ENCODE data around the gene PYCARD.
"Not testable (repeated sequence)": the region's sequence is repeated elsewhere in the genome, so short reads cannot be mapped to it uniquely, and the experiment has no call there.

The PYCARD gene

DNA sequence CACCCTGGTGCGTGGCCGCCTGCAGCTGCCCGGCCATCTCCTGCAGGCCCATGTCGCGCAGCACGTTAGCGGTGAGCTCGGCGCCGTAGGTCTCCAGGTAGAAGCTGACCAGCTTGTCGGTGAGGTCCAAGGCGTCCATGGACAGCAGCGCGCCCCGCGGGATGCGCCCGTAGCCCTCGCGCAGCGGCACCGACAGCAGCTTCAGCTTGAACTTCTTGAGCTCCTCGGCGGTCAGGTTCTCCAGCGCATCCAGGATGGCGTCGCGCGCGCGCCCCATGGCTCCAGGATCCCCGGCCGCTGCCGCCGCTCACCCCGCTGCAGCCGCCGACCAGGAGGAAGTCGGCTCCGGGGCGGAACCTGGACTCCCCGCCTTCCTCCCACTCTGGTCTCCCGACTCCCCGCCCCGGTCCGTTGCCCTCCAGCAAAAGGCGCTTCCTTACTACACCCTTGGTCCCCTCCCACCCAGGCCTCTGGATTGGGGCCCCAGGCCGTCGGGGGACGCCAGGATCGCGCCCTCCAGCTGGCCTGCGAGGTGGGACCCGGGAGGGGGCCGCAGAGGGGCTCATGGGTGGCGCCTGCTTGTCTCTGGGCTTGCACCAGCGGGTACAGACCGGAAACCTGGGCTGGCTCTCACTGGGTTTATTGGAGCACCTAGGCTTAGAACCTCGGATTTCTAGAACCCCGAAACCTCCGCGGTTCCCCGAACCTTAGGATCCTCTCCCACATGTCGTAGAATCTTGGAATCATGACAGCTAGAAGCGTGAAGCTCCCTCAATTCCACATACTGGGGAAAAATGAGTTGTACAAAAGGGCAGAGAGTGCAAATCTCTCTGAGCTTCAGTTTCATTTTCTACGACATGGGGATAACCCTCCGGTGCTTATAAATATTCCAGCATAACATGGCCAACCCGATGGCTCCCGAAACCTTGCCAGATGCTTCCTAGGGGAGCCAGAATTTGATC is at the start of gene PYCARD:
PYCARD (minus strand) TSS at position 347 of the 962 bp plus-strand sequence; CDS start at position 277, 70 bp downstream.
- DNase-seq = peak; percentile 63

DNA sequence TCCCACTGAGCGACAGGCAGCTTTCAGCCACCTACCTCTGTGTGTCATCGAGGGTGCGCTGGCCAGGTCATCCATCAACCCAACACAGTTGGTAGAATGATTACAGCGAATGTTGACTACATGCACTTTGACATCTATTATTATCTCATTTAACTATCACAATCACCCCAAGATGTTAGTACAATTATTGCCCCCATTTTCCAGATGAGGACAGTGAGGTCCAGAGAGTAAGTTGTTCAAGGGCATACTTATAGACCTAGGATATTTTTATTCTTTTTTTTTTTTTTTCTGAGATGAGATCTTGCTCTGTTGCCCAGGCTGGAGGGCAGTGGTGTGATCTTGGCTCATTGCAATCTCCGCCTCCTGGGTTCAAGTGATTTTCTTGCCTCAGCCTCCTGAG is 48.9 kb upstream of the PYCARD start:
- no peak for DNase-seq

DNA sequence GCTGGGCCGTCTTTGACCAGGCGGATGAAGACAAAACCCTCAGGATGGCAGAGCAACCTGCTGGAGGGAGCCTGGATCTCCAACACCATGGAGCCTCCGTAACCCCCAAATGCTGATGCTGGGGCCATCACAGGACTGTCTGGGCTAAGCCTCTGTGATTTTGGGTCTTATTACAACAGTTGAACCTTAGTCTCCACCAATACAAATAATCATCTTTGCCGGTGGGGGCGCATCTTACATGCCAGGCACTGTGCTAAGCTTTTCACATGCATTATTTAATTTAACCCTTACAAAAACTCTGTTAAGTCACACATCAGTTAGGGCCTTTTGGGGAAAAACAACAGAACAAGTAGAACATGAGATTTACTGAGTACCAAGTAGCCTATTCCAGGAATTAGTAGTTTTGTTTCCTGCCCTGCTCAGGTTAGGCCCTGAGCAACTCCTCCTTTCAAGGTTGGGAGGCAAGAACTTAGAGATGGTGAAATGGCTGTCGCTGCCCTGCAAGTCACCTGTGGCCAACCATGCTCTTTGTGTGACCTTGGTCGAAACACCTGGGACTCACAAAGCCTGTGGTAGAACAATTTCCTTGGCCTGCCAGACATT is 48.3 kb upstream of the PYCARD start:
- DNase-seq = no peak

DNA sequence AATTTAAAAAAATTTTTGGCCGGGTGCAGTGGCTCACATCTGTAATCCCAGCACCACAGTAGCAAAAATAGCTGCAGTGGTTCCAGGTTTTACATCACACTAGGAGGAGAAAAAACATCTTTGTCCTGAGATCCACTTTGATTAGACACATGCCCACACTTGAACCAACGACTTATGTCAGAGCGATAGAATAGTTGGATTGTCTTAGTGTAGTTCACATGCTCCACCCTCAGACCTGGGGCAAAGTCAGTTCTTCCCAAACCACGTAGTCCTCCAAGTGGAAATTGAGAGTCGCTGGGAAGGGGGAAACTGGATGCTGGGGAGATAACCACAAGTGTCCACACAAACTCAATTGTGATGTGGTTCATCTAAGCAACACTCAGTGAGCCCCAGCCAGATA is 45.8 kb upstream of the PYCARD start:
- no peak for DNase-seq

DNA sequence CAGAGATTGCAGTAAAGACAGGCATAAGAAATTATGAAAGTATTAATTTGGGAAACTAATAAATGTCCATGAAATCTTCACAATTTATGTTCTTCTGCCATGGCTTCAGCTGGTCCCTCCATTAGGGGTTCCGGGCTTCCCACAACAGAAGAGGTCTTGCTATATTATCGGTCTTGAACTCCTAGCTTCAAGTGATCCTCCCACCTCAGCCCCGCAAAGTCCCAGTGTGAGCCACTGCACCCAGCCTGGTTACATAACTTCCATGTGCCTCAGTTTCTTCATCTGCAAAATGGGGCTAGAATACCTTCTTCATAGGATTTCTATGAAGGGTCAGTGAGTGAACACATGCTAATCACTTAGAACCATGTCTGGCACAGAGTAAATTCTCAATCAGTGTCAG is 43.7 kb upstream of the PYCARD start:
- no peak for DNase-seq

DNA sequence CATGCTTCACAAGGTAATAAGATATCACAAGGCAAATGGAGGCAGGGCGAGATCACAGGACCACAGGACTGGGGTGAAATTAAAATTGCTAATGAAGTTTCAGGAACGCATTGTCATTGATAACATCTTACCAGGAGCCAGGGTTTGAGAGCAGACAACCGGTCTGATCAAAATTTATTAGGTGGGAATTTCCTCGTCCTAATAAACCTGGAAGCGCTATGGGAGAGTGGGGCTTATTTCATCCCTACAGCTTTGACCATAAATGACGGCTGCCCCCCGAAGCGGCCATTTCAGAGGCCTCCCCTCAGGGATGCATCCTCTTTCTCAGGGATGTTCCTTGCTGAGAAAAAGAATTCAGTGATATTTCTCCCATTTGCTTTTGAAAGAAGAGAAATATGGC is 43.0 kb upstream of the PYCARD start:
- DNase-seq = not testable (repeated sequence)

DNA sequence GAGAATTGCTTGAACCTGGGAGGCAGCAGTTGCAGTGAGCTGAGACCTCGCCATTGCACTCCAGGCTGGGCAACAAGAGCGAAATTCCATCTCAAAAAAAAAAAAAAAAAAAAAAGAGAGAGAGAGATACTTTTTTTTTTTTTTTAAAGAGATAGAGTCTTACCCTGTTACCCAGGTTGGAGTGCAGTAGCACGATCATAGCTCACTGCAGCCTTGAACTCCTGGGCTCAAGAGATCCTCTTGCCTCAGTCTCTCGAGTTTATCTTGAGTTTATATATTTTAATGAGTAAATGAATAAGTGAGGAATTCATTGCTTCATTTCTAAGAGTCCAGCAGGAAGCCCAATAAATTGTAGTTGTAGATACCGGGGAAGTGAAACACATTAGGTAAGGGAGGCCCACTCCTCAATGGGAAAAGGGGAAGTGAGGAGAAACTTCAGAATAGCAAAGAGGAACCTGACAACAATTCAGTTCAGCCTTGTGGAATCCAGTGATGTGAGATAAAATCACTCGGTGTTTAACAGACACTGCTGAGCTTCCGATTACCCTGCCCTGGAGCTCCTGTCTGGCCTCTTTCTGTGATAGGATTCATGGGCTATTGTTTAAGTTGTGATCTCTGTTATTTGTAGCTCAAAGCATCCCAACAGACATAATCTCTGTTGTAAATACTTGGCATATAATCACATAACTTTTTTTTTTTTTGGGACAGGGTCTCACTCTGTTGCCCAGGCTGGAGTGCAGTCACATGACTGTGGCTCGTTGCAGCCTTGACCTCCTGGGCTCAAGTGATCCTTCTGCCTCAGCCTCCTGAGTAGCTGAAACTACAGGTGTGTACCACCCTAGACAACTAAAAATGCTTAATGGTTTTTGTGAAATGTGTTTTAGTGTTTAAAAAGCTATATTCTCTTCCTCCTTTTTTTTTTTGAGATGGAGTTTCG is 41.4 kb upstream of the PYCARD start:
- no peak for DNase-seq

DNA sequence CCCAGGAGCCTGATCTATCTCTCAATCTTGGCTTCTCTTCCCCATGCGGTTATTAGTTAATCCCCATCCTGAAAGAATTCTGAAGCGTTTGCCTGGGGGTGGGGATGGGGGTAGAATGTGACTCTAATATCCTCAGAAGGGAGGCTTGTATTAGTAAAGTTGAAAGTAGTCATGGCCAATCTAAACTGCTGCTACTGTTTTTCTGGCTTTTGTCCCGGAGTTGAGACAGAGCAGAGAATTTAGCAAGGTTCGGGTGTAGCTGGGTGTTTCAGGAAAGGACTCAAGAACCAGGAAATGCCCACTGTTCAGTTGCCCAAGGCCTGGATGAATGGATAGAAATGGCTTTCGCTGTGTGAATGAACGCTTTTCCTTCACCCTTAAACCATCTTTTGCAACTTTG is 39.6 kb upstream of the PYCARD start:
- DNase-seq = no peak

DNA sequence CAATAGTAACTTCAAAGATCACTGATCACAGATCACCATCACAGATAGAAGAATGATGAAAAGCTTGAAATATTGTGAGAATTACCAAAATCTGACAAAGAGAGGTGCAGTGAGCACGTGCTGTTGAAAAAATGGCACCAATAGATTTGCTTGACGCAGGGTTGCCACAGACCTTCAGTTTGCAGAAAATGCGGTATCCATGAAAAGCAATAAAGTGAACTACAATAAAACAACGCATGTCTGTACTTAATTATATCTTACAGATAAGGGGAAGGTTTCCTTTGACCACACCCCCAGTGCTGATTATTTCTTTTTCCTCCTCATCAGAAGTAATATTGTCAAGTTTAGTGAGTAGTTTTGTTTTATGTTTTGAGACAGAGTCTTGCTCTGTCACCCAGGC is 35.5 kb upstream of the PYCARD start:
- no peak for DNase-seq

DNA sequence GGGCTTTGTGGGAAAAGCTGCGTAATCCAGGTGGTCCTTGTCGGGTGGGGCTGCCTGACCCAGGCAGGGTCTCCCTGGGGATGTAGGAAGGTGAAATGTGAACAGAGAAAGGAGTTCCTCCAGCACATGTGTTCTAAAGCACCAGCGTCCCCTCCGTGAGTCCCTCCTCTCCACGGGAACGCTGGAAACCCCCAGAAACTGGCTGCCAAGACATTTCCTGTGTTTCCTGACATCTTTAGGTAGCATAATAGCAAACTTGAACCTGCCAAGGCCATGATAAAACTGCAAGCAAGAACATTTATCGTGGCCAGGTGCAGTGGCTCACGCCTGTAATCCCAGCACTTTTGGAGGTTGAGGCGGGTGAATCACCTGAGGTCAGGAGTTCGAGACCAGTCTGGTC is 26.9 kb upstream of the PYCARD start:
- no peak for DNase-seq

DNA sequence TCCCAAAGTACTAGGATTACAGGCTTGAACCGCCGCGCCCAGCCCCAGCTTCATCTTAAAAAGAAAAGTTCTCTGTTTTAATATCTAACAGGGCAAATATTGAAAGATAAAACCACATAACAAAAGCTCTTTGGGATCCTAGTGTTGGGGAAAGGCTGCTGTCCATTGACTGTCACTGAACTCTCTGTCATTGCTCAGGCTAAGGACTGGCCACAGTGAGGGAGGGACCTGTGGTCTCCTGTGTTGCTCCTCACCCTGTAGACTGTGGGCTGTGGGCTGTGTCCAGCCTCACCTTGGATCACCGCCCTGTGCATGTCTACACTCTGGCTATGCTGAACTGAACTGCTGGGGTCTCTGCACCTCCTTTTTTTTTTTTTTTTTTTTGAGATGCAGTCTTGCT is 25.6 kb upstream of the PYCARD start:
- DNase-seq = no peak

DNA sequence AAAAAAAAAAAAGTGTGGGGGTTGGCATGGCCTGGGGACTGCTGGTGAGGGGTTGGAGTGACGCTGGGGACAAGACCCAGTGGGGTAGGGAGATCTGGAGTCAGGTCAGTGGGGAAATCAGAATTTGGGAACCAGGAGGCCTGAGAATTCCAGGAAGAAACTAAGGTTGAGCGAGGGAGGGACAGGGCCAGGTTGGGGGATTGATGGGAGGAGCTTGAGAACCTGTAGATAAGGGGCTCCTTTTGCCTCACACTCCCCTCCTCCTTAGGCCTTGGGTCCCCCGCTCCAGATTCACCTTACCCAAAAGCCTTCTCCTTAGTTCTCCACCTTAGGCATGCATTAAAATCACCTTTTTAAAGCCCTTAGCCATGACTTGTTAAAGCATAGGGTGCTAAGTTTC is 22.6 kb upstream of the PYCARD start:
- no peak for DNase-seq

DNA sequence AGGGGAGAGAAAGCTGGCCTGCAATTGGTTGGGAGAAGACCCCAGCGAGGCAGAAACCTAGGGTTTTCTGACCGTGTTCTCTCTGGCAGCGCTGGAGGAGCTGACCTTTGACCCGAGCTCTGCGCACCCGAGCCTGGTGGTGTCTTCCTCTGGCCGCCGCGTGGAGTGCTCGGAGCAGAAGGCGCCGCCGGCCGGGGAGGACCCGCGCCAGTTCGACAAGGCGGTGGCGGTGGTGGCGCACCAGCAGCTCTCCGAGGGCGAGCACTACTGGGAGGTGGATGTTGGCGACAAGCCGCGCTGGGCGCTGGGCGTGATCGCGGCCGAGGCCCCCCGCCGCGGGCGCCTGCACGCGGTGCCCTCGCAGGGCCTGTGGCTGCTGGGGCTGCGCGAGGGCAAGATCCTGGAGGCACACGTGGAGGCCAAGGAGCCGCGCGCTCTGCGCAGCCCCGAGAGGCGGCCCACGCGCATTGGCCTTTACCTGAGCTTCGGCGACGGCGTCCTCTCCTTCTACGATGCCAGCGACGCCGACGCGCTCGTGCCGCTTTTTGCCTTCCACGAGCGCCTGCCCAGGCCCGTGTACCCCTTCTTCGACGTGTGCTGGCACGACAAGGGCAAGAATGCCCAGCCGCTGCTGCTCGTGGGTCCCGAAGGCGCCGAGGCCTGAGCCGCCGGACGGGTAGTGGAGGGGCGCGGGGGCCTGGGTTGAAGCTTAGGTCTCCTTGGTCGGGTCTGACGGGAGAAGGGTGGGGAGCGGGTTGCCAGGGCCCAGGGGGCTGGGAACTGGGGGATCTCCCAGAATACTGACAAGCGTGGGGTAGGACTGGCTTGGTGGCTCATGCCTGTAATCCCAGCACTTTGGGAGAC is 21.8 kb upstream of the PYCARD start:
- no peak for DNase-seq

DNA sequence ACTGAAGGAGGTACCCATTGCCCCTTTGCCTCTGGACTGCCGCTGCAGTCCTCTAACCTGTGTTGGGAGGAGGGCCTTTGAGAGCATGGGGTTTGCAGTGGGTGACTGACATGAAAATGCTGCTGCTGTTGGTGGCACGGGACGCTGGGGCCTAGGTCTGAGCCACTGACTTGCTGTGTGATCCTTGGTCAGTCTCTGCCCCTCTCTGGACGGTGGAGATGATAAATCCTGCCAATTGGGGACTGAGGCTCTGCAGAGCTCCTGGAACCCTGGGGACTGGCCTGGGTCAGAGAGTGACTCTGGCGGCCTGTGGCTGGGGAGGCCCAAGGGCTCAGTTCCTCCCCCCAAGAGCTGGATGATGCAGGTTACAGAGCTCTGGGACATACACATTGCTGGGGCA is 20.5 kb upstream of the PYCARD start:
- DNase-seq = no peak

DNA sequence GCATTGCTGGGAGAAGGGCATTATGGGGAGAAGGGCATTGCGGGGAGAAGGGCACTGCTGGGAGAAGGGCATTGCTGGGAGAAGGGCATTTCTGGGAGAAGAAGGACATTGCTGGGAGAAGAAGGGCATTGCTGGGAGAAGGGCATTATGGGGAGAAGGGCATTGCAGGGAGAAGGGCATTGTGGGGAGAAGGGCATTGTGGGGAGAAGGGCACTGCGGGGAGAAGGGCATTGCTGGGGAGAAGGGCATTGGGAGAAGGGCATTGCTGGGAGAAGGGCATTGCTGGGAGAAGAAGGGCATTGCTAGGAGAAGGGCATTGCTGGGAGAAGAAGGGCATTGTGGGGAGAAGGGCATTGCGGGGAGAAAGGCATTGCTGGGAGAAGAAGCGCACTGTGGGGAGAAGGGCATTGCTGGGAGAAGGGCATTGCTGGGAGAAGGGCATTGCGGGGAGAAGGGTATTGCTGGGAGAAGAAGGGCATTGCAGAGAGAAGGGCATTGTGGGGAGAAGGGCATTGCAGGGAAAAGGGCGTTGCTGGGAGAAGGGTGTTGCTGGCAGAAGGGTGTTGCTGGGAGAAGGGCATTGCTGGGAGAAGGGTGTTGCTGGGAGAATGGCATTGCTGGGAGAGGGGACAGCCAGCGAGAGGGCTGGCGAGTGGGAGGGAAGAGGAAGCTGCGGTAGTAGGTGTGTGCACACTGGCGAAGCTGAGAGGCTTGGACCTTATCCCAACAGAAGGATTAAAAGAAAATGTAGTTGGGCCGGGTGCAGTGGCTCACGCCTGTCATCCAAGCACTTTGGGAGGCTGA is 19.0 kb upstream of the PYCARD start:
- peak; percentile 52 for DNase-seq

DNA sequence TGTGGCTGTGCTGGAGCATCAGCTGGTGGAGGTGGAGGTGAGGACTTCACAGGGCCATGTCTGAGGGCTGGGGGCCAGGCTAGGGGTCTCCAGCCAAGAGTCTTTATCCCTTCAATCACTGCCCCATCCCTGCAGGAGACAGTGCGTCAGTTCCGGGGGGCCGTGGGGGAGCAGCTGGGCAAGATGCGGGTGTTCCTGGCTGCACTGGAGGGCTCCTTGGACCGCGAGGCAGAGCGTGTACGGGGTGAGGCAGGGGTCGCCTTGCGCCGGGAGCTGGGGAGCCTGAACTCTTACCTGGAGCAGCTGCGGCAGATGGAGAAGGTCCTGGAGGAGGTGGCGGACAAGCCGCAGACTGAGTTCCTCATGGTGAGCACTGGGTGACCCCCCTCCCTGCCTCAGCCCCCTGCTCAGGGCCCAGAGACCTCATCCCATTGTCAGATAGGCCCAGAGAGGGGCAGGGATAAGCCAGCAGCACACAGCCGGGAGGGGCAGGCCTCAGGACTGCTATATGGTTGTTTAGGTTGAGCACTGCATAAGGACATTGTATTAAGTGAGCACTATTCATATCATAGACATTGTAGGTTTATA is 16.7 kb upstream of the PYCARD start:
- no peak for DNase-seq

DNA sequence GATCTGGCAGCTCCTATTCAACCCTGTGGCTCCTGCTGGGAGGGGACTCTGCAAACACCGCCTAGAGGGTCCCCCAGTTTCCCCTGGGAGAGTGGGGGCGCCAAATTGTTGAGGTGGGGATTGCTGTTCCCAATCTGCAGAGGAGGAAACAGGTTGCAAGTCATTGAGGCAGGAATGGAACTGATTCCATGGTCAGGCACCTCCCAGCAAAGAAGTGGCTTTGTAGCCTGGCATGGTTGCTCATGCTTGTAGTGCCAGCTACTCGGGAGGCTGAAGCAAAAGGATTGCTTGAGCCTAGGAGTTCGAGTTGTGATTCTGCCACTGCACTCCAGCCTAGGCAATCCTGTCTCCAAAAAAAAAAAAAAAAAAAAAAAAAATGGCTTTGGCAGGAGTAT is 14.6 kb upstream of the PYCARD start:
- DNase-seq = no peak

DNA sequence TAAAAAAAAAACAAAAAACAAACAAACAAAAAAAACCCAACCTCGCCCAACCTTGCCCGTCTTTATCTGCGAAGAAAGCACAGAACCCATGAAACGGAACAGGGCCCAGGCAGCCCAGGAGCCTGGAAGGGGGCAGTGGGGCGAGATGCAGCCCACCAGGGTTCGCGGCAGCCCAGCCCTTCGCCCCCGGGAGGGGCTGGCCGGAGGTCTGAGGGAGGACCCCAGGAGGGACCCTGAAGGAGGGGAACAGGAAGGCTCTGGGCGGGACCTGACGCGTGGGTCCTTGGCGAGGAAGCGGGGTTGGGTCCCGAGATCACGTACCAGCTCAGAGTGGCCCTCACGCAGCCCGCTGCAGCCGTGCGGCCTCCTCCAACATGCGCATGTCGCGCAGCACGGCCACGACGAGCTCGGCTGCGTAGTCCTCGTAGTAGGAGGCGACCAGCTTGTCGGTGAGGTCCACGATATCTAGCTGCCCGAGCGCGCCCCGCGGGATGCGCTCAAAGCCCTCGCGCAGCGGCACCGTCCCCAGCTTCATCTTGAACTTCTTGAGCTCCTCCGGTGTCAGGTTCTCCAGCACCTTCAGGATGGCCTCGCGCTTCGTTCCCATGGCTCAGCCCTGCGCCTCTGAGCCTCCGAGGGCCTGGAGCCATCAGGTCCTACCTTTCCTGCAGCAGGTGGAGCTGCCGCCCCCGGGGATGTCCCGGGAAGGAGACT is 14.0 kb upstream of the PYCARD start, which contains the start of gene PYDC1:
PYDC1 (minus strand) TSS at position 714 of the 714 bp plus-strand sequence; CDS start at position 607, 107 bp downstream.
- DNase-seq = no peak

DNA sequence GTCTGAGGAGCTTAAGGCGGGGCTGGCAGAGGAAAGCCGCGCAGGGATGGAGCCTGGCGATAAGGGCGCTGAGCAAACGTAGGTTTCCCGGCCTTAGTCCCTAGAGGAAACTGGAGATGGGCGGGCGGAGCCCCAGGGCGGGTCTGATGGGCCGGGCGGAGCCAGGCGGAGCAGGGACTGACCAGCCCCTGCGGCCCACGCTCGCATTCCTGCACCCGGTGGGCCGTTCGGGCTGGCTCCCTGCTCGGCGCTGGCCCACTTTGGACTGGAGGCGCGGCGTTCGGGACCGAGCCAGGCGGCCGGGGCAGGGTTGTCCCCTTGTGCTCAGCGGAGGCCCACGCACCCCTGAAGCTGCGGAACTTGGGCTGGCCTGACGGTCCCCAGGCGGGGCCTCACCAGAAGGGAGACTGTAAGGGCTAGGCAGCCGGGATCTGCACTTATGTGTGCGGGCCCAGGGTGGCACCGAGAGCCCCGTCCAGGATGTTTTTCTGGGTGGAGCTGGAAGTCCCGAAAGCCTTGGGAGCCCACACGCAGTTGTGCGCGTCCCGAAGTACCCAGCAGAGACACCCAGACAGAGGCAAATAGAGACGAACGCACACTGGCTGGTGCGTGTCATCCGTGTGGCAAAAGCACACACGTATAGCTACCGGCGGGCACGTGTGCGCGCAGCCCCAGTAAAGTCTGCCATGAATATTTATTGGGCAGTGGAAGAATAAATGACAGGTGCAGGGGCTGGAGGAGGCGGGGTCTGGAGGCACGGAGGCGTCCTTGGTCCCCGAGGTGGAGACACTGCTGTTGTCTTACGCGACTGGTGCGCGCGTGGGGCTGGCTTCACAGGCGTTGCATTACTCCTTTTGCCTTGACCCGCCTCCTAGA is 13.0 kb upstream of the PYCARD start:
- peak; percentile 79 for DNase-seq

Data from NCI-H69 (cell line).